GM12875 (cell line): ENCODE measurements around the gene AGAP3.

Source experiments
- H3K4me3 ChIP-seq: one replicate; pipeline ENCODE4 v1.5.1; 2011; ENCODE audit warnings: low read depth, low read length, control low read depth
- TF ChIP-seq, protein P1 (sequence below): IDR thresholded peaks from 2 replicates; pipeline ENCODE4 v1.5.1; 2011; ENCODE audit warnings: low read depth, mild to moderate bottlenecking, control low read depth, inconsistent platforms, low read length, moderate library complexity, borderline replicate concordance; ENCODE audit not compliant: insufficient read depth

The AGAP3 gene

GRCh38 chr7:151123822-151124464 lies 37.7 kb downstream of the AGAP3 start:
- H3K4me3 ChIP-seq = no peak overlapping the region
- TF ChIP-seq, protein P1, sequence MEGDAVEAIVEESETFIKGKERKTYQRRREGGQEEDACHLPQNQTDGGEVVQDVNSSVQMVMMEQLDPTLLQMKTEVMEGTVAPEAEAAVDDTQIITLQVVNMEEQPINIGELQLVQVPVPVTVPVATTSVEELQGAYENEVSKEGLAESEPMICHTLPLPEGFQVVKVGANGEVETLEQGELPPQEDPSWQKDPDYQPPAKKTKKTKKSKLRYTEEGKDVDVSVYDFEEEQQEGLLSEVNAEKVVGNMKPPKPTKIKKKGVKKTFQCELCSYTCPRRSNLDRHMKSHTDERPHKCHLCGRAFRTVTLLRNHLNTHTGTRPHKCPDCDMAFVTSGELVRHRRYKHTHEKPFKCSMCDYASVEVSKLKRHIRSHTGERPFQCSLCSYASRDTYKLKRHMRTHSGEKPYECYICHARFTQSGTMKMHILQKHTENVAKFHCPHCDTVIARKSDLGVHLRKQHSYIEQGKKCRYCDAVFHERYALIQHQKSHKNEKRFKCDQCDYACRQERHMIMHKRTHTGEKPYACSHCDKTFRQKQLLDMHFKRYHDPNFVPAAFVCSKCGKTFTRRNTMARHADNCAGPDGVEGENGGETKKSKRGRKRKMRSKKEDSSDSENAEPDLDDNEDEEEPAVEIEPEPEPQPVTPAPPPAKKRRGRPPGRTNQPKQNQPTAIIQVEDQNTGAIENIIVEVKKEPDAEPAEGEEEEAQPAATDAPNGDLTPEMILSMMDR = peak; percentile 99

DNA sequence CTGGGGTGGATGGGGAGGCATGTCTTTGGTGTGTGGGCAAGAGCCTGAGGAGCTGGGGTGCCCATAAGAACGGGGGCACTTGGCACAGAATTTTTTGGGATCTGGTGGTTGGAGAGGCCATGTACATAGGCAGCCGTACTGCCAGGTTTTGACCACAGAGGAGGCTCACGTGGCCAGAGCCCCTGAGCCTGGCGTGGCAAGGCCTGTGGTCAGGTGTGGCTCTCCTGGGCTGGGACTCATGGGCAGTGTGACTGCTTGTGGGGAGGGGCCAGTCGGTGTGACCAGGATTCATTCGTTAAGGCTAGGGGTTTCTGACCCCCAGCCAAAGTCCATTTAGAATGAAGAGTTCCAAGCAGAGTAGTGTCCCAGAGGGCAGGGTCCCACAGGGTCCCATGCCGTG lies 38.2 kb downstream of the AGAP3 start:
- TF ChIP-seq, protein P1 = no peak
- H3K4me3 ChIP-seq = no peak overlapping the region

- no peak overlapping the region for H3K4me3 ChIP-seq
- TF ChIP-seq, protein P1 = no peak
Measured at GRCh38 chr7:151124899-151125399, 38.7 kb downstream of the AGAP3 start.

DNA sequence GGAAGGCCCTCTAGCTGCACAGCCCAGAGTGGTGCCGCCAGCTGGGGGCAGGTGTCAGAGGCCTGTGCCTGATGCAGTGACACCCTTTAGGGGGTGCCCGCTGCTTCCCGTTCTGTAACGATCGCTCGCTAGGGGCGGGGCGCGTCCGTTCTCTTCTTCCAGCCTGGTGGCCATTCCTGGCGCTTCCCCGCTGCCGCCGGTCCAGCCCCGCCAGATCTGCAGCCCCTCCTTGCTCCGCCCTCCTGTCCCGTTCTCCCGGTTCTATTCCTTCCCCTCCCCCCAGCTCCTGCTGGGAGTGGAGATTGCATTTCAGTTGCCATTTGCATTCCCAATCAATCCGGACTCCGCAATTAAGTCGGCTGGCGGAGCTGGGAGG lies 39.2 kb downstream of the AGAP3 start:
- TF ChIP-seq, protein P1 = no peak
- no peak overlapping the region for H3K4me3 ChIP-seq

DNA sequence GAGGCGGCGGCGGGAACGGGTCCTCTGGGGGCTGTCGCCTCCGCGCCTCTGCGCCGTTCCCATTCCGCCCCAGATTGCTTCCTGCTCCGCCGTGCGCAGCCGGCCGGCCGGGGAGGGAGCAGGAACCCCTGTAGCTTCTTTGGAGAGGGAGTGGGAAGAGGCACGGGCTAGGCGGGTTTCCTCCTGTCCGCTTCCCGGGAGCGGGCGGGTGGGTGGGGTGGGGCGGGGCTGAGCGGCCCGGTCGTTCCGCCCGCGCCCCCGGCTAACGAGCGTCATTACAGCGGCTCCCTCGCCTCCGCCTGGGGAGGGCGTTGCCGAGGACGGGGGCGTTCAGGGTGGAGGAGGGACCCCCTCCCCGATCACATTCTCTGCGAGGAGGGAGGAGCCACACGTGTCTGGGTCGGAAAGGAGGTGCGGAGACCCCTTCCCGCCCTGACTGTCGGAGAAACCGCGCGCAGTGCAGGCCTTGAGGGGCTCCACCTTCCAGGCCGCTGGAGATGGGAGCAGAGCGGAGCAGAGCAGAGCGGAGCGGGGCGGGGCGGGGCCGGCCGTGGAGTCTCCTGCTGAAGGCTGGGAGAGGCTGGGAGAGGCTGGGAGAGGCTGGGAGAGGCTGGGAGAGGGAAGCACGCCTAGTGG lies 39.7 kb downstream of the AGAP3 start:
- no peak overlapping the region for H3K4me3 ChIP-seq

DNA sequence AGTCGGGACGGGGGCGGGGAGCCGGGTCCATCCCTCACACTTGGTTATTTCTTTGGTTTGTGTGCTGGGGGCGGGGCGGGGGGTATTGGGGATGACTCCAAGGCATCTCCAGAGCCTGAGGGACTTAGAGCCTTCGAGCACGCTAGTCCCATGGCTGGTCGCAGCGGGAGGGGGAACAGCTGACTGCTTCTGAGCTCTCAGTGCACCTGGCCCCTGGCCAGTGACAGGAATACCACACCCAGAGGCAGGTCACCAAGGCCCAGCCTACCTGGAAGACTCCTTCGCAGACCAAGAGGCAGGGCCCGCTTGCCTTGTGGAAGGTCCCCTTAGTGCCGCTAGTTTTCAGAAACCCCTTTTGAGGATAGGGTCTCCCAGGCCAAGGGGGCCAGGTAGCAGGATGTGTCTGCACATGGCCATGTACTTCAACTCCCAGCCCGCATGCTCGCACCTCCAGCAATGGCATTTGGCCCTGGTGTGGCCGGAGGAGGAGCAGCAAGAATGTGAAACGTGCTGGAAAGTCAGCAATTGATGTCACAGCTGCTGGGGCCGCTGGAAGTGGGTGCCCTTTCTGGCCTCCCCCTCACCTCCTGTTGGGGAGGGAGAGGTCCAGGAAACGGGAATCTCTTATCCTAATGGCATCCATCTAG lies 40.3 kb downstream of the AGAP3 start:
- TF ChIP-seq, protein P1 = no peak
- H3K4me3 ChIP-seq = no peak overlapping the region

More for the DNA sequence above, 39.7 kb downstream of the AGAP3 start:
- TF ChIP-seq, protein P1 = no peak
